K562 (cell line): Measurements from ENCODE around the gene ZNF319. TPM values are rescaled to one million over a fixed set of nuclear protein-coding genes. Genes with fewer than 3 reads are reported as not detected.

ENCODE experiments used
- ATAC-seq: fragments of 200-7000 bp; cut with Tn5 transposase; 3 replicates; pipeline ENCODE4 v1.9.1; 2020; ENCODE audit warnings: moderate library complexity
- BruUV-seq: library from RNA; stranded (reverse); fragments of 400-500 nt; replicated peaks from 2 replicates; lab custom pipeline; 2021; lab: Mats Ljungman, UMichigan
- CTCF ChIA-PET: fragments of 300-600 bp; formaldehyde crosslinking; extraction: SDS; loops from one replicate; lab custom pipeline; 2021; ENCODE audit warnings: low intra/inter-chr PET ratio; lab: Yijun Ruan, JAX
- POLR2A ChIA-PET: fragments of 300-600, 350-650 bp; sonication (Branson Sonifier 250); formaldehyde crosslinking; extraction: SDS; loops from one replicate; lab custom pipeline; 2021; ENCODE audit warnings: antibody characterized with exemption, inconsistent platforms; lab: Yijun Ruan, JAX
- DNase-seq, 4 experiments: peaks; one replicate each; pipeline versions ENCODE4 v3.0.0 to v3.0.0-alpha.2; 2011 to 2018; ENCODE audit warnings: low spot score in 3 of 4, mixed read lengths in 3 of 4; ENCODE audit errors: extremely low read depth in 1 of 4
- FAIRE-seq: peaks from 2 replicates; lab custom pipeline; 2011; peaks lifted over from hg19 to GRCh38; lab: Jason Lieb, UNC
- H2AFZ ChIP-seq: 2 replicates; pipeline ENCODE4 v1.6.0; 2011; ENCODE audit warnings: low read depth, low read length, control low read depth, inconsistent platforms
- H3K27ac ChIP-seq: fragments of 200-600 bp; 3 replicates; pipeline ENCODE4 v1.8.0; 2011; ENCODE audit warnings: low read depth, mild to moderate bottlenecking, control low read depth, inconsistent platforms, low read length, moderate library complexity, mixed read lengths; ENCODE audit errors: extremely low read depth
- H3K27me3 ChIP-seq, 2 experiments: fragments of 300-600 bp in 1 of 2; 2 replicates in 1 of 2; 3 replicates in 1 of 2; pipeline versions ENCODE4 v1.6.0 to v1.8.0; 2011; ENCODE audit warnings: inconsistent platforms in 2 of 2, low read length in 2 of 2, mild to moderate bottlenecking in 1 of 2, mixed read lengths in 1 of 2, moderate library complexity in 1 of 2; ENCODE audit not compliant: control insufficient read depth in 2 of 2, insufficient read depth in 2 of 2
- H3K36me3 ChIP-seq: fragments of 300-600 bp; 3 replicates; pipeline ENCODE4 v1.8.0; 2011; ENCODE audit warnings: mild to moderate bottlenecking, low read length, inconsistent platforms; ENCODE audit not compliant: control insufficient read depth, insufficient read depth
- H3K4me1 ChIP-seq, 2 experiments: fragments of 200-600 bp in 1 of 2; replicated peaks in 1 of 2; 2 replicates in 1 of 2; 3 replicates in 1 of 2; pipeline versions ENCODE4 v1.5.1 to v1.8.0; 2011; ENCODE audit warnings: inconsistent platforms in 2 of 2, low read length in 2 of 2, mild to moderate bottlenecking in 1 of 2, mixed read lengths in 1 of 2, moderate library complexity in 1 of 2; ENCODE audit not compliant: control insufficient read depth in 2 of 2, insufficient read depth in 2 of 2
- H3K4me2 ChIP-seq: 2 replicates; pipeline ENCODE4 v1.6.1; 2011; ENCODE audit warnings: low read length, control low read depth, inconsistent platforms, mixed read lengths; ENCODE audit not compliant: insufficient read depth
- H3K4me3 ChIP-seq: fragments of 200-600 bp; sonication (generic), shearing (Covaris generic); 2 replicates; pipeline ENCODE4 v1.5.1; 2016; ENCODE audit warnings: control low read depth, inconsistent platforms
- H3K79me2 ChIP-seq: fragments of 200-600 bp; 3 replicates; pipeline ENCODE4 v1.8.0; 2011; ENCODE audit warnings: low read length, inconsistent platforms; ENCODE audit not compliant: control insufficient read depth, insufficient read depth
- H3K9ac ChIP-seq, 2 experiments: 2 replicates each; pipeline versions ENCODE4 v1.6.0 to v1.6.1; 2011; ENCODE audit warnings: low read depth in 2 of 2, low read length in 2 of 2, control low read depth in 1 of 2, inconsistent platforms in 1 of 2, mild to moderate bottlenecking in 1 of 2, mixed read lengths in 1 of 2; ENCODE audit not compliant: insufficient read depth in 1 of 2
- H3K9me1 ChIP-seq: one replicate; pipeline ENCODE4 v1.6.0; 2011; ENCODE audit warnings: inconsistent platforms, mild to moderate bottlenecking, low read length, moderate library complexity; ENCODE audit not compliant: control insufficient read depth, insufficient read depth
- H3K9me3 ChIP-seq: replicated peaks from 2 replicates; pipeline ENCODE4 v1.5.1; 2011; ENCODE audit warnings: low read depth, low read length, inconsistent platforms; ENCODE audit not compliant: control insufficient read depth, insufficient read depth
- H4K20me1 ChIP-seq: replicated peaks from 2 replicates; pipeline ENCODE4 v1.6.1; 2011; ENCODE audit warnings: low read length, inconsistent platforms, mixed read lengths; ENCODE audit not compliant: control insufficient read depth, insufficient read depth
- HNRNPUL1 ChIP-seq: fragments of 200-400 bp; formaldehyde crosslinking; IDR thresholded peaks from 2 replicates; pipeline ENCODE4 v1.6.1; 2017; ENCODE audit warnings: low read length
- MXI1 ChIP-seq: IDR thresholded peaks from 2 replicates; pipeline ENCODE4 v1.6.1; 2011; ENCODE audit warnings: low read depth, mild to moderate bottlenecking, improper control_type of control experiment, low read length
- NUFIP1 ChIP-seq: fragments of 450-650 bp; IDR thresholded peaks from 2 replicates; pipeline ENCODE4 v1.6.1; 2018; ENCODE audit not compliant: partially characterized antibody
- POU5F1 ChIP-seq: fragments of 150-350 bp; IDR thresholded peaks from 2 replicates; pipeline ENCODE4 v1.6.1; 2014; ENCODE audit warnings: borderline replicate concordance, low read length, low read depth, mild to moderate bottlenecking; ENCODE audit not compliant: partially characterized antibody
- ZNF384 ChIP-seq: IDR thresholded peaks from 2 replicates; pipeline ENCODE4 v1.6.1; 2012; ENCODE audit warnings: low read depth, low read length, improper control_type of control experiment
- WGBS: fragments of 100-300 bp; shearing (Covaris generic); methylation state at CpG from one replicate; pipeline ENCODE4 v1.1.6; 2016; ENCODE audit warnings: low coverage, mixed read lengths; ENCODE audit not compliant: insufficient coverage; ENCODE audit errors: missing lambda C conversion rate; 5-methylcytosine and 5-hydroxymethylcytosine counted together
- in situ Hi-C: fragments of 300-500 bp; cut with MboI; formaldehyde crosslinking; loops from 4 replicates; pipeline ENCODE4 v1.15.0; 2018; ENCODE audit warnings: inconsistent platforms, mixed read lengths
- intact Hi-C: fragments of 100-400 bp; cut with micrococcal nuclease; formaldehyde crosslinking; loops from 2 replicates; pipeline ENCODE4 v1.14.2; 2022
- polyA plus RNA-seq, 8 experiments: library from polyadenylated mRNA; depleted of rRNA in 4 of 8; stranded (reverse) in 5 of 8; unstranded in 3 of 8; fragments of >200 nt; fragmentation: Nextera tagmentation in 2 of 8; fragmentation: Illumina TruSeq in 1 of 8; extraction: Ambion mirVana in 2 of 8; extraction: Trizol in 1 of 8; gene quantifications; 2 replicates each; pipeline versions ENCODE4 v1.2.1 to v1.2.3, GENCODE V29; 2011 to 2014; ENCODE audit warnings: inconsistent platforms in 1 of 8, missing spikeins in 1 of 8
- total RNA-seq, 7 experiments: library from RNA; depleted of rRNA in 6 of 7; stranded (reverse); fragments of >200 nt in 6 of 7; fragmentation: Illumina TruSeq in 2 of 7; extraction: Trizol in 2 of 7; gene quantifications; 2 replicates each; pipeline versions ENCODE4 v1.2.1 to v1.2.3, GENCODE V29; 2011 to 2021; ENCODE audit warnings: low replicate concordance in 1 of 7
- TF ChIP-seq, protein P1 (sequence below): fragments of 250-450 bp; sonication (Bioruptor Pico); IDR thresholded peaks from 2 replicates; pipeline ENCODE4 v1.9.0; 2021; ENCODE audit warnings: mild to moderate bottlenecking
- TF ChIP-seq, protein P2 (sequence below): fragments of 250-450 bp; sonication (Bioruptor Pico); IDR thresholded peaks from 2 replicates; pipeline ENCODE4 v1.8.0; 2022; ENCODE audit warnings: moderate library complexity, mild to moderate bottlenecking, inconsistent platforms

Gene ZNF319
- total and polyA plus RNA-seq, 9 of the 15 experiments (the other 6 are each of a cell fraction or from before 2014, with no cell fraction given): 0.20 to 5.7 (median 1.4) TPM

DNA sequence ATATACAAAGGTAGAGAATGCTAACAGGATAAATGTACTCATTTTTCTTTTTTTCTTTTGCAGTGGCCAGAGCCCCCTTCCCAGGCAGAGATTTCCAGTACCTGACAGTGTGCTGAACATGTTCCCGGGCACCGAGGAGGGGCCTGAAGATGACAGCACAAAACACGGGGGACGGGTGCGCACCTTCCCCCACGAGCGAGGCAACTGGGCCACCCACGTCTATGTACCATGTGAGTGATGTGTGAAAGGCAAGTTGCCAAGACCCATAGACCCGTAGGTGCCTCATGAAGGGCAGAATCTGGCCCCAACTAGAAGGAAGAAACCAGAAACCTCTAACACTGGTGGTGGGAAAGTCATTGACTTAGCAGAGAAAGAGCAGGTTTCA lies 1.9 kb upstream of the ZNF319 start:
- H3K4me1 ChIP-seq: peaks cover 21 to 31% of the 10 kb centered on the region in 2 experiments; a peak in 4 of 5 replicates
- H3K4me3 ChIP-seq: peak overlapping the region; percentile 94; the same call in 1 of the 2 replicates
- no peak overlapping the region; the same call in 2 of the 3 replicates for H3K27ac ChIP-seq
- no TSS peak for BruUV-seq
- ATAC-seq (no peak), DNase-seq (no peak), FAIRE-seq (no peak)
- in situ Hi-C loops (loop anchor here (5.0 to 10.0 kb wide), 2 partner anchors 100 to 248 kb away; no protein-coding TSS in a partner anchor), intact Hi-C loops (loop anchor here (5.0 to 10.0 kb wide), 3 partner anchors 55 to 428 kb away; partner anchors contain the start of gene KATNB1)
- TF ChIP-seq, protein P1, sequence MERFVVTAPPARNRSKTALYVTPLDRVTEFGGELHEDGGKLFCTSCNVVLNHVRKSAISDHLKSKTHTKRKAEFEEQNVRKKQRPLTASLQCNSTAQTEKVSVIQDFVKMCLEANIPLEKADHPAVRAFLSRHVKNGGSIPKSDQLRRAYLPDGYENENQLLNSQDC (CRISPR knock-in tag): no peak
- TF ChIP-seq, protein P2, sequence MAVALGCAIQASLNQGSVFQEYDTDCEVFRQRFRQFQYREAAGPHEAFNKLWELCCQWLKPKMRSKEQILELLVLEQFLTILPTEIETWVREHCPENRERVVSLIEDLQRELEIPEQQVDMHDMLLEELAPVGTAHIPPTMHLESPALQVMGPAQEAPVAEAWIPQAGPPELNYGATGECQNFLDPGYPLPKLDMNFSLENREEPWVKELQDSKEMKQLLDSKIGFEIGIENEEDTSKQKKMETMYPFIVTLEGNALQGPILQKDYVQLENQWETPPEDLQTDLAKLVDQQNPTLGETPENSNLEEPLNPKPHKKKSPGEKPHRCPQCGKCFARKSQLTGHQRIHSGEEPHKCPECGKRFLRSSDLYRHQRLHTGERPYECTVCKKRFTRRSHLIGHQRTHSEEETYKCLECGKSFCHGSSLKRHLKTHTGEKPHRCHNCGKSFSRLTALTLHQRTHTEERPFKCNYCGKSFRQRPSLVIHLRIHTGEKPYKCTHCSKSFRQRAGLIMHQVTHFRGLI (CRISPR knock-in tag): no peak
- TF ChIP-seq ZNF384 (no peak), MXI1 (no peak), HNRNPUL1 (no peak), NUFIP1 (no peak), POU5F1 (no peak)
- peak overlapping the region; percentile 38 to 67; a peak in 3 of 4 replicates for H3K9ac ChIP-seq
- no peaks in the 10 kb centered on the region for H3K9me1 ChIP-seq
- no peak overlapping the region; the same call in 1 of the 2 replicates for H3K4me2 ChIP-seq
- 85% methylated on average over 8 of the region's 9 CpGs for WGBS
- CTCF ChIA-PET: no interaction called here
- peaks cover 3% of the 10 kb centered on the region; the same call in 1 of the 2 replicates for H3K9me3 ChIP-seq
- peaks cover 6% of the 10 kb centered on the region; the same call in 2 of the 3 replicates for H3K79me2 ChIP-seq
- no peaks in the 10 kb centered on the region for H3K27me3 ChIP-seq
- H4K20me1 ChIP-seq: peaks cover 5% of the 10 kb centered on the region
- peaks cover 45% of the 10 kb centered on the region; the same call in 1 of the 3 replicates for H3K36me3 ChIP-seq
- POLR2A ChIA-PET: no interaction called here
- H2AFZ ChIP-seq: no peak overlapping the region
